Activated T-cell treated with anti-CD3 and anti-CD28 coated beads, Interleukin-2, amount 50 U/mL, for 24 hours (primary cell): ENCODE measurements around the gene METTL18.
"Not testable (repeated sequence)": the region's sequence is repeated elsewhere in the genome, so short reads cannot be mapped to it uniquely, and the experiment has no call there.

Experiments used
- DNase-seq: peaks from one replicate; pipeline ENCODE4 v3.0.0-alpha.2; 2020
- H3K27ac Mint-ChIP-seq: 2 replicates; pipeline ENCODE4 v1.8.0; 2020; ENCODE audit warnings: mild to moderate bottlenecking, mixed read lengths
- H3K27me3 Mint-ChIP-seq: 2 replicates; pipeline ENCODE4 v1.8.0; 2020; ENCODE audit warnings: mixed read lengths
- H3K36me3 Mint-ChIP-seq: 2 replicates; pipeline ENCODE4 v1.8.0; 2020; ENCODE audit warnings: low read depth, mixed read lengths
- H3K4me1 Mint-ChIP-seq: 2 replicates; pipeline ENCODE4 v1.8.0; 2020; ENCODE audit warnings: low read depth, mixed read lengths
- H3K4me3 Mint-ChIP-seq: 2 replicates; pipeline ENCODE4 v1.8.0; 2020; ENCODE audit warnings: mild to moderate bottlenecking, moderate library complexity, mixed read lengths
- H3K9me3 Mint-ChIP-seq: 2 replicates; pipeline ENCODE4 v1.8.0; 2020; ENCODE audit warnings: mixed read lengths

The METTL18 gene

DNA sequence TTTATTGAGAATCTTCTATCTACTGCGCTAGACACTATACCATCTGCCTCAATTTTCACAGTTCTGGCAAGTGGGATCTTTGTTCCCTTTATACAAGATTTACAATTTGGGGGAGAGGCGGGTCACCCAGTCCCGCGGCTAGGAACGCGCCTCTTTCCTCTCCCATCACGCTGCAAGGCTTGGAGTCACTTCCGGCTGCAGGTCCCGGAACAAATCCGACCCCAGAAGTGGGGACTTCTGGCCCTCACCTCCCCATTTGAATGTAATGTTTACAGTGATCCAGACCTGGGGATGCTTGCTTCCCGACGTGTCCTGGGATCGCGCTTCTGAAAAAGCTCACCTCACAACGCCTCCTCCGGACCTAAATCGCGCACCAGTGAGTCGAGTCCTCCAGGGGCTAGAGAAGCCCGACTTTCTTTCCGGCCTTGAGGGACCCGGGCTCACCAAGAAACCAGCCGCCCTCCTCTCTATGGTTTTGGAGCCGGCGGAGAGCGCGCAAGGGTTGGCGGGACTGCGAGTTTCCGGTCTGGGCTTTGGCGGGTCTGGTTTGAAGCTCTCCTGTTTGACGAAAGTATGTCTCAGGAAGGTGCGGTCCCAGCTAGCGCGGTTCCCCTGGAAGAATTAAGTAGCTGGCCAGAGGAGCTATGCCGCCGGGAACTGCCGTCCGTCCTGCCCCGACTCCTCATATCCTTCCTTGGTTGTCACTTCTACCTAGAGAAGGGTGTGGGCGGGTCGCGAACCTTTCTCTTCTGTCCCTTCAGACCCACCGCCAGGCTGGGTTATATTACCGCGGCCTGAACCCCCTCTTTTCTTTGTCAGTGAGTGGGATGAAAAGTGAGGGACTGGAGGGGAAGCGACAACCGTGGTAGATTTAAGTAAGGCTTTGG, at the start of gene METTL18:
Gene METTL18, minus strand, starts transcription at position 378 of the 887 bp plus-strand sequence. CDS start 1,212 bp downstream, outside the sequence.
- Mint-ChIP-seq H3K27me3 (no peaks in the 10 kb centered on the region), H3K9me3 (no peaks in the 10 kb centered on the region), H3K4me3 (peak within 1 kb of the TSS; percentile 98), H3K27ac (peak within 1 kb of the TSS; percentile 99), H3K36me3 (peaks cover 79% of the 10 kb centered on the region), H3K4me1 (peaks cover 53% of the 10 kb centered on the region)
- peak; percentile 91 for DNase-seq

- Mint-ChIP-seq H3K36me3 (peaks cover 87% of the 10 kb centered on the region), H3K4me1 (no peaks in the 10 kb centered on the region), H3K9me3 (peaks cover 26% of the 10 kb centered on the region), H3K27me3 (no peaks in the 10 kb centered on the region), H3K4me3 (no peak overlapping the region), H3K27ac (no peak overlapping the region)
- no peak for DNase-seq
Observed at GRCh38 chr1:169838942-169839341, 44.2 kb upstream of the METTL18 start.

DNA sequence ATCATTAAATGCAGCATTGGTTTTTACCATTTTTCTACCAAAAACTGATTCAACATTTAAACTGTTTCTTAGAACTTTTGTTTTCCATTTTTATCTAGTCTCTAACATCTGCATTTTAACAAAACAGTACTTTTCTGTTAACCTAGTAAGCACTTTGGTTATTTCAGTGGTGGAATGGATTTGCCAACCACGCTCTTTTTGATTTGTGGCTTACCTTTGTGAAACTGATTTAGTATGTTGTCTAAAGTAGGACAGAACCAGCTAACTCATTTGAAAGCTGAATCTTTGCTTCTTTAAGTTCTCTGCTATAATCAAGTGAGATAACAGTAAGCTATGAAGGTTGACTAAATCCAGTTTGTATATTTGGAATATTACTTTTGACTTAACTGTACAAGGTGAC, 41.5 kb upstream of the METTL18 start:
- no peak overlapping the region for H3K27ac Mint-ChIP-seq
- H3K9me3 Mint-ChIP-seq: peaks cover 23% of the 10 kb centered on the region
- no peak overlapping the region for H3K4me3 Mint-ChIP-seq
- DNase-seq: no peak
- peaks cover 82% of the 10 kb centered on the region for H3K36me3 Mint-ChIP-seq
- no peaks in the 10 kb centered on the region for H3K4me1 Mint-ChIP-seq
- H3K27me3 Mint-ChIP-seq: no peaks in the 10 kb centered on the region

GRCh38 chr1:169835647-169836046, 40.9 kb upstream of the METTL18 start:
- Mint-ChIP-seq H3K27me3 (no peaks in the 10 kb centered on the region), H3K4me3 (no peak overlapping the region), H3K36me3 (peaks cover 82% of the 10 kb centered on the region), H3K4me1 (no peaks in the 10 kb centered on the region), H3K9me3 (peaks cover 17% of the 10 kb centered on the region), H3K27ac (no peak overlapping the region)
- no peak for DNase-seq

DNA sequence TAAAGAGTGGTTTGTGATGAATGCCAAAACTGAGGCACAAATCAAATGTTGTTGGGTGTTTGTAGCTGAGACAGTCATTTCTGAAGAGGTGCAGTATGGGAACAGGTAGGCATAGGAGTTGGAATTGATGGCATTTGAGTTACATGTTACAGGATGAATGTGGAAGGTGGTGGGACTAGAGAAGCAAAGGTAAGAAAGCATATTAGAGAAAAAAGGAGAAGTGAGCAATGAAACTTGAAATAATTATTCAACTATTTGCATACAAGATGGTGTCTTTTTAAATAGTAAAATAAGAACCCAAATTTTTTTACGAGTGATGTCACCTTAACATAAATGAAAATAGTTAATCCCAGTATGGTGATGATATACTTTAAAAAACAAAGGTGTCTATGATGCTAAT, 40.2 kb upstream of the METTL18 start:
- H3K27me3 Mint-ChIP-seq: no peaks in the 10 kb centered on the region
- H3K4me3 Mint-ChIP-seq: no peak overlapping the region
- no peaks in the 10 kb centered on the region for H3K4me1 Mint-ChIP-seq
- no peak for DNase-seq
- peaks cover 81% of the 10 kb centered on the region for H3K36me3 Mint-ChIP-seq
- H3K9me3 Mint-ChIP-seq: peaks cover 12% of the 10 kb centered on the region
- no peak overlapping the region for H3K27ac Mint-ChIP-seq

- no peaks in the 10 kb centered on the region for H3K4me1 Mint-ChIP-seq
- no peak overlapping the region for H3K27ac Mint-ChIP-seq
- no peaks in the 10 kb centered on the region for H3K27me3 Mint-ChIP-seq
- no peak for DNase-seq
- peaks cover 80% of the 10 kb centered on the region for H3K36me3 Mint-ChIP-seq
- no peaks in the 10 kb centered on the region for H3K9me3 Mint-ChIP-seq
- H3K4me3 Mint-ChIP-seq: no peak overlapping the region
Observed at GRCh38 chr1:169833179-169833901, 38.6 kb upstream of the METTL18 start.

- H3K27ac Mint-ChIP-seq: no peak overlapping the region
- no peak for DNase-seq
- no peaks in the 10 kb centered on the region for H3K4me1 Mint-ChIP-seq
- no peaks in the 10 kb centered on the region for H3K27me3 Mint-ChIP-seq
- H3K9me3 Mint-ChIP-seq: no peaks in the 10 kb centered on the region
- H3K4me3 Mint-ChIP-seq: no peak overlapping the region
- peaks cover 75% of the 10 kb centered on the region for H3K36me3 Mint-ChIP-seq
Observed at GRCh38 chr1:169829671-169830070, 35.0 kb upstream of the METTL18 start.

DNA sequence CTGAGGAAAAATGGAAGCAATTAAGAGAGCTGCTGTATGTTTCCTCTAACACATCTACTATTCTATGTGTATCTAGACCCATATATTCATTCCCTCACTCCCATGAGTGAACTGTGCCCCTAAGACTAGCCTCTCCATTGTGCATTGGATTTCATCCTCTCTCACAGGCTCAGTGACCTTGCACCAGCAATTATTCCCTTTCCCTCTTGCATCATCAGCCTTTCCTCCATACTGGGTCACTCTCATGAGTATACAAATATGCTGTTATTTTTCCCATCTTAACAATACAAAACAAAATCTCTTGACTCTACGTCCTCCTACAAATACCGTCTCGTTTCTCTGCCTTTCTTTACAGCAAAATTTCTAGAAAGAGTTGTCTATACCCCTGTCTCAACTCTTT, 29.4 kb upstream of the METTL18 start:
- Mint-ChIP-seq H3K4me1 (no peaks in the 10 kb centered on the region), H3K9me3 (no peaks in the 10 kb centered on the region), H3K27me3 (no peaks in the 10 kb centered on the region), H3K36me3 (peaks cover 62% of the 10 kb centered on the region), H3K4me3 (no peak overlapping the region), H3K27ac (peak overlapping the region; percentile 0)
- DNase-seq: no peak

- H3K27me3 Mint-ChIP-seq: no peaks in the 10 kb centered on the region
- peaks cover 55% of the 10 kb centered on the region for H3K36me3 Mint-ChIP-seq
- no peaks in the 10 kb centered on the region for H3K4me1 Mint-ChIP-seq
- no peak overlapping the region for H3K4me3 Mint-ChIP-seq
- DNase-seq: no peak
- no peaks in the 10 kb centered on the region for H3K9me3 Mint-ChIP-seq
- H3K27ac Mint-ChIP-seq: no peak overlapping the region
Observed at GRCh38 chr1:169821500-169821899, 26.8 kb upstream of the METTL18 start.

- DNase-seq: no peak
- Mint-ChIP-seq H3K27me3 (no peaks in the 10 kb centered on the region), H3K27ac (no peak overlapping the region), H3K4me1 (no peaks in the 10 kb centered on the region), H3K4me3 (no peak overlapping the region), H3K9me3 (no peaks in the 10 kb centered on the region), H3K36me3 (peaks cover 57% of the 10 kb centered on the region)
Observed at GRCh38 chr1:169816617-169817016, 21.9 kb upstream of the METTL18 start.

DNA sequence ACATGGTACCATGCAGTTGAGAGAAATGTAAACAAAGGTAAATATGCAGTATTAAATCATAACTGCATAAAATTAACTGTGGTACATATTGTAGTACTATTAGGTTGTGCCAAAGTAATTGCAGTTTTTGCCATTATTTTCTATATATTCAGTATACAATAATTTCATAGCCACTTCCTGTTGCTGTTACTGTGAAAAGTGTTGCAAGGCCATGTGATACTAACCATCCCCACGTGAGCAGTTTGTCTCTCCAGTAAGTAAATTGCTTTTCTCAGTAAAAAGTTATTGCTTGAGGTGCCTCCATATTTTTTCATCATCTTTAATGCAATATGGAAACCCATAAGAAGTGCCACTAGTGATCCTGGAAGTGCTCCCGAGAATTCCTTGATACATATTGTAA, 19.6 kb upstream of the METTL18 start:
- Mint-ChIP-seq H3K36me3 (peaks cover 62% of the 10 kb centered on the region), H3K4me3 (no peak overlapping the region), H3K9me3 (no peaks in the 10 kb centered on the region), H3K27me3 (no peaks in the 10 kb centered on the region), H3K27ac (no peak overlapping the region), H3K4me1 (no peaks in the 10 kb centered on the region)
- no peak for DNase-seq

- Mint-ChIP-seq H3K27ac (no peak overlapping the region), H3K36me3 (peaks cover 68% of the 10 kb centered on the region), H3K4me1 (no peaks in the 10 kb centered on the region), H3K27me3 (no peaks in the 10 kb centered on the region), H3K9me3 (no peaks in the 10 kb centered on the region), H3K4me3 (no peak overlapping the region)
- no peak for DNase-seq
Observed at GRCh38 chr1:169812131-169812530, 17.4 kb upstream of the METTL18 start.

DNA sequence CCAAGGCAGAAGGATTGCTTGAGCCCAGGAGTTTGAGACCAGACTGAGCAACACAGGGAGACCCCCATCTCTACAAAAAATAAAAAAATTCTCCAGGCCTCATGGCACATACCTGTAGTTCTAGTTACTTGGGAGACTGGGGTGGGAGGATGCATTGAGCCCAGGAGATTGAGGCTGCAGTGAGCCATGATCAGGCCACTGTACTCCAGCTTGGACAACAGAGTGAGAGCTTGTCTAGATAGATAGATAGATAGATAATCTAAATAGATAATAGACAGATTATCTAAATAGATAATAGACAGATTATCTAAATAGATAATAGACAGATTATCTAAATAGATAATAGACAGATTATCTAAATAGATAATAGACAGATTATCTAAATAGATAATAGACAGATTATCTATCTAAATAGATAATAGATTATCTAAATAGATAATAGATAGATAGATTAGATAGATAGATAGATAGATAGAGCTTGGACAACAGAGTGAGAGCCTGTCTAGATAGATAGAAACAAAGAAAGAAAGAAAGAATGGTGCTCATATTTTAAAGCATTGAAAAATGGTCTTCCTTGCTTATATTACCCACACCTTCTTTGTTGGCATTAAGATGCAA, 16.8 kb upstream of the METTL18 start:
- DNase-seq, H3K4me3 Mint-ChIP-seq, H3K27me3 Mint-ChIP-seq, H3K9me3 Mint-ChIP-seq, H3K4me1 Mint-ChIP-seq, H3K27ac Mint-ChIP-seq: not testable (repeated sequence)
- peaks cover 73% of the 10 kb centered on the region for H3K36me3 Mint-ChIP-seq

DNA sequence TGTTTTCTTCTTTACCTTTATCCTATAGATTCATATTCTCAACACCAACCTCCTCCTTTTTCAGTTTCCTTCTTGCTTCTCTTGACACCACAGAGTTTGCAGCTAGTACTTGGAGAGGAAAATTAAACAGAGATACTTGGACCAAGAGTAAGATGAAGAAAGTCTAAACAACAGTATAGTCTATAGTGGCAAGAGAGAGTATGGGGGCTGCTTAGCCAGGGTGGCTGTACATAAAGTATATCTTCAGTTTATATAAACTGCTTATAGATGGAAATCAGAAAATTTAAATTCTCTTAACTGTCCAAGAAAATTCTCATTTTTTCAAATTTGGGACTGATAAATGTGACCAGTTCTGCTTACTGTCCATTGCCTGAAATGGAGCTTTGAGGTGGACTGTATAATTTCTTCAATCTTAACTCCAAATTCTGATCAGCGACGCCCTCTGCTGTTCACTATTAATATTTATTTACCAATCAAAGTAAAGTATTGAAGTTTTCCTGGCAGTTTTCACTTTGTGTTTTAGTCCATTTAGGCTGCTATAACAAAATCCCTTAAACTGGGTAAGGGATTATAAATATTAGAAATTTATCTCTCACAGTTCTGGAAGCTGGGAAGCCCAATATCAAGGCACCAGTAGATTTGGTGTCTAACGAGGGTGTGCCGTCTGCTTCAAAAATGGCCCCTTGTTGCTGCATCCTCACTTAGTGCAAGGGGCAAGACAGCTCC, 14.8 kb upstream of the METTL18 start:
- Mint-ChIP-seq H3K4me3 (no peak overlapping the region), H3K27ac (no peak overlapping the region)

More for the DNA sequence above, 14.8 kb upstream of the METTL18 start:
- H3K36me3 Mint-ChIP-seq: peaks cover 77% of the 10 kb centered on the region
- no peaks in the 10 kb centered on the region for H3K9me3 Mint-ChIP-seq
- no peak for DNase-seq
- H3K4me1 Mint-ChIP-seq: no peaks in the 10 kb centered on the region
- H3K27me3 Mint-ChIP-seq: no peaks in the 10 kb centered on the region
